DMS153 (cell line): ENCODE measurements around the gene TRANK1.
"Not testable (repeated sequence)": the region's sequence is repeated elsewhere in the genome, so short reads cannot be mapped to it uniquely, and the experiment has no call there.

Experiments used
- DNase-seq: peaks from one replicate; lab custom pipeline; 2025; lab: John Stamatoyannopoulos, UW

TRANK1 gene

GRCh38 chr3:36919439-36920160 is 25.3 kb downstream of the TRANK1 start:
- DNase-seq = no peak

DNA sequence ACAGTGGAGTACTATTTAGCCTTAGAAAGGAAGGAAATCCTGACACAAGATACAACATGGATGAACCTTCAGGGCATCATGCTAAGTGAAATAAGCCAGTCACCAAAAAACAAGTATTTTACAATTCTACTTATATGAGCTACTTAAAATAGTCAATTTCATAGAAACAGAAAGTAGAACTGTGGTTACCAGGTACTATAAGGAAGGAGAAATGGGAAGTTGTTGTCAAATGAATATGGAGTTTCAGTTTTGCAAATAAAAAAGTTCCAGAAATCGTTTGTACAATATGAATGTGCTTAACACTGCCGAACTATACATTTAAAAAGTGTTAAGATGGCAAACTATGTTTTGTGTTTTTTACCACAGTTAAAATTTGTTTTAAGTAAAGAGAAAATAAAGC is 26.8 kb downstream of the TRANK1 start:
- DNase-seq = no peak

DNA sequence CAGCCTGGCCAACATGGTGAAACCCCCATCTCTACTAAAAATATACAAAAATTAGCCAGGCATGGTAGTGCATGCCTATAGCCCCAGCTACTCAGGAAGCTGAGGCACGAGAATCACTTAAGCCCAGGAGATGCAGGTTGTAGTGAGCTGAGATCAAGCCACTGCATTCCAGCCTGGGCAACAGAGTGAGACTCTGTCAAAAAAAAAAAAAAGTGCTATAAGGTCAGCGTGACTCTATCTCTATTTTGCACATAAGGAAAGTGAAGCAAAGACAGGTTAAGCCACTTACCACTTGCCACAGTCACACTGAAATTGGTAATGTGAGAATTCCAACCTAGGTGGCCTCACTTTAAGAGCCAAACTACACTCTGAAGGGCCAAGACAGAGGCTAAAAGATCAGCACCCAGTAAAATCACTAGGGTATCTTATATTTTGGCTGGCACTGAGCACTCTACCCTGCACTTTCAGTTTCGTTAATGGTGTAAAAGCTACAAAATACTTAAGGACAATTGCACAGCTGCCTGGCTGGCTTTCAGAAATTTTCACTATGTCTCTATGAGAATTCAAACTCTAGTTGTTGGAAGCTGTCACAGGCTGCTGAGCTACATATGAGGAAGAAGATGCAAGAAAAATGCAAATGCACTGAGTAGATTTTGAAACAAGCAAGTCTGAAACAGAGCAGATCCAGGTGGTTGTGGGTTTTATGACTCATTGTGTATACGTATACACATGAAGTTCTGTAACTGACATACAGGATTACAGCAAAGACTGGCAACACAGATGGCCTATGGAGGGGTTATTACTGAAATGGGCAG is 32.7 kb downstream of the TRANK1 start:
- DNase-seq = no peak

GRCh38 chr3:36909666-36910065 is 35.2 kb downstream of the TRANK1 start:
- DNase-seq = no peak

DNA sequence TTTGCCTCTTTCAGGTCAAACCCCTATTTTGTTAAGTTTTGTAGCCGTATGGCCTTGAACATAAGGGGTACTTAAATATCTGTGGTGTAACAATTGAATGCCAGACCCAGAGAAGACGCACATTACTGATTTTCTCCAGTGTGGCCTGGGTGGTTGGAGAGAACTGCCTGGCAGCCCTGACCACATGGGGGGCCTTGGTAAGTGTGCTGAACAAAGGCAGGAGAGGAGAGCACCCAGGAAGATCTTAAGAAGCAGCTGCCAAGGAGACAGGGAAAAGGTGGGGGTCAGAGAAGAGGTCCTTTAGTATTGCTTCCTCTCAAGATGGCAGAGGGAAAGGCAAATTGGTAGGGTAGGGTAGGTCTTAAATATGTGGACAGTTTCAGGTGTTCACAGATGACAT is 35.7 kb downstream of the TRANK1 start:
- no peak for DNase-seq

GRCh38 chr3:36908647-36909180 is 36.1 kb downstream of the TRANK1 start:
- no peak for DNase-seq

- no peak for DNase-seq
These were observed 36.8 kb downstream of the TRANK1 start for GRCh38 chr3:36907911-36908646.

DNA sequence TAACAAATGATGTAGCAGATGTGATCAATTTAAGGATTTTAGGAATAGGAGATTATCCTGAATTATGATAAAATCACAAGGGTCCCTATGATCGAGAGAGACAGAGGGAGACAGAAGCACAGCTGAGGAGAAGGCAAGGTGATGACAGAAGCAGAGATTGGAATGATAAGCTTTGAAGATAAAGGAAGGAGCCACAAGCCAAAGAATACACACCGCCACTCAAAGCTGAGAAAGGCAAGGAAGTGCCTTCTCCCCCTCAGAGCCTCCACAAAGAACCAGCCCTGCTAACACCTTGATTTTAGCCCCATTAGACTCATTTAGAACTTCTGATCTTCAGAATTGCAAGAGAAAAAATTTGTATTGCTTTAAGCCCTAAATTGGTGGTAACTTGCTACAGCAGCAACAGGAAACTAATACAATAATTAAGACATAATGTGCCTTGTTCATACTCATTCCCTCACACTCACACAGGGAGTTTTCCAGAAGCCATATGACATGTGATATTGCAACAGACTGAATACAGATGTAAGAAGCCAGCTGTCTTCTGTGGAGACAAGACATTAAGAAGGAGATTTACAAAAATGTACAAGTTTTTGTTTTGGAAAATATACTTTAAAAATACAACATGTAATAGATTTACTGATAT is 38.2 kb downstream of the TRANK1 start:
- no peak for DNase-seq

GRCh38 chr3:36905545-36905944 is 39.3 kb downstream of the TRANK1 start:
- DNase-seq = no peak

DNA sequence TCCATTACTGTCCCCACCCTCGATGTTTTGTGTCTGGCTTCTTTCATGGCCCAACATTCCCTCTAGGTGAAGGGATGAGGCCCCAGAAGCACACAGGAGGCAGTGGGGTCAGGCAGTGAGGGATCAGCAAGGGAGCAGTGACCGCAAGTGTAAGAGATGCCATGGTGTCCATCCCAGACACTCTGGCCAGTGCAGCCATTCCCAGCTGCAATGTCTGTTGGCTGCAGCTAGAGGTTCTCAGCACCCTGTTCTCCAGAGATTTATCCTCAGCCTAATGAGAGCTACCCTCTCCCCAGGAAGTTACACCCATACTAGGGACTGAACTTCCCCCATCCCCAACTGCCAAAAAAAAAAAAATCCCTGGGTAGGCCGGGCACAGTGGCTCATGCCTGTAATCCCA is 40.2 kb downstream of the TRANK1 start:
- no peak for DNase-seq

- not testable (repeated sequence) for DNase-seq
These were observed 40.8 kb downstream of the TRANK1 start for GRCh38 chr3:36904065-36904464.

DNA sequence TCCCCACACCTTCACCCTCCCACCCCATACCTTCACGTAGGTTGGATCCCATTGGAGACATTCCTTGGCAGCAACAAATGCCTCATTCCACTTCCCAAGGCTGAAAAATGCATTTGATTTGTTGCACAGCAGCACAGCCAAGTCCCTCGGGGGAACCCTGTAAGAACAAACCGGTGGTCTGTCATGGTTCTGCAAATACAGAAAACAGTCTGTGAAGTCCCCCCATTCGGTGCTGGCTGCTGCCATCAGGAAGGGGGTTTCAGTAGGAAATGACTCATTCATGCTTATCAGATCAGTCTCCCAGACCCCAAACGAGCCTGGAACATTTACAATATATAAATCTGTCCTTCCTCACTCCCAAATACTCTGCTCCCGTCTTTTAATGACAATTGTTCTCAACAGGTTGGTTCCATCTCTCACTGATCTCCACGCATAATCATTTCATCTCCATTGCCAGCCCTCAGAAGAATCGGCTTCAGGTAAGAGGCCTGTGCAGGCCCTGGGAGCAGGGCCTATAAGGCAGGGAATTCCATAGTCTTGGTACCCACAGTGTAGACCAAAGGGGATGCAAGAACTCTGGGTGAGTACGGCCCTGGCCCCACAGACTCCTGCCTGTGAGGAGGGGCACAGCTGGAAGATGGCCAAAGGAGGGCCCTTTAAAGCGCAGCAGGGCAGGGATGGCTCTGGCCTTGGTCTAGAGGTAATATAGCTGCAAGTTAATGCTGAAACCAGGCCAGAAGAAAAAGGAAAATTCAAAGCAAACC is 41.6 kb downstream of the TRANK1 start:
- no peak for DNase-seq

- no peak for DNase-seq
These were observed 43.3 kb downstream of the TRANK1 start for GRCh38 chr3:36901588-36901987.

DNA sequence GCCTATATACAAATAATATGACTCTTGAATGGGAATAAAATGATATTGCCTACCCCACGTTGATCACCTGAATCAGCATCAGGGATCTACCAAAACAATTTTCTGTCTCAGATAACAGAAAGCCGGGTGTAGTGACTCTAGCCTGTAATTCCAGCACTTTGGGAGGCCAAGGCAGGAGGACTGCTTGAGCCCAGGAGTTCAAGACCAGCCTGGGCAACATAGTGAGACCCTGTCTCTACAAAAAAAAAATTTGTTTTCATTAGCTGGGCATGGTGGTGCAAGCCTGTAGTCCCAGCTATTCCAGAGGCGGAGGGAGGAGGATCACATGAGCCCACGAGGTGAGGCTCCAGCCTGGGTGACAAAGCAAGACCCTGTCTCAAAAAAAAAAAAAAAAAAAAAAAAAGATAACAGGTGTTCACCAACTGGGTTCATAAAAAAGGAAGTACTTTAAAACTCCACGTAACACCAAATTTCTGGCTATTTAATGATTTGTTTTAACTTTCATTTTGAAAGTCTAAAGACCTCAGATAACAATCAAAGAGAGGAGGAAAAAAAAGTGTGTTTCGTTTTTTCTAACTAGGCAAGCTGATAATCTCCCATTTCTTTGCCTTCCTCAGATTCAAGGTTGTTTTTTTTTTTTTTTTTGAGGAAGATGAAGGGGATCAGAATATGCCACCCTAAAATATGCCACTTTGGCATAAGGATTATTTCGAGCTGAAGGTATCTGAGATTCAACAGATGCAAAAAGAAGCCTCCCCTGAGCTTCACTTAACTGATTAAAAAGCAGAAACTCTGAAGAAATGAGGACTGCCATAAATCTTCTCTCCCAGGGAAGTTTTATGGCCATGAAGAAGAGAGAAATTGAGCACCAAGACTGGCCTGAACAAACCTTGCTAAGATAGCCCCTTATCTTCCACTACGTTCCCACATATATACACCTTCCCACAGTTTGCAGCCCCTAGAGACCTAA is 44.1 kb downstream of the TRANK1 start:
- no peak for DNase-seq

DNA sequence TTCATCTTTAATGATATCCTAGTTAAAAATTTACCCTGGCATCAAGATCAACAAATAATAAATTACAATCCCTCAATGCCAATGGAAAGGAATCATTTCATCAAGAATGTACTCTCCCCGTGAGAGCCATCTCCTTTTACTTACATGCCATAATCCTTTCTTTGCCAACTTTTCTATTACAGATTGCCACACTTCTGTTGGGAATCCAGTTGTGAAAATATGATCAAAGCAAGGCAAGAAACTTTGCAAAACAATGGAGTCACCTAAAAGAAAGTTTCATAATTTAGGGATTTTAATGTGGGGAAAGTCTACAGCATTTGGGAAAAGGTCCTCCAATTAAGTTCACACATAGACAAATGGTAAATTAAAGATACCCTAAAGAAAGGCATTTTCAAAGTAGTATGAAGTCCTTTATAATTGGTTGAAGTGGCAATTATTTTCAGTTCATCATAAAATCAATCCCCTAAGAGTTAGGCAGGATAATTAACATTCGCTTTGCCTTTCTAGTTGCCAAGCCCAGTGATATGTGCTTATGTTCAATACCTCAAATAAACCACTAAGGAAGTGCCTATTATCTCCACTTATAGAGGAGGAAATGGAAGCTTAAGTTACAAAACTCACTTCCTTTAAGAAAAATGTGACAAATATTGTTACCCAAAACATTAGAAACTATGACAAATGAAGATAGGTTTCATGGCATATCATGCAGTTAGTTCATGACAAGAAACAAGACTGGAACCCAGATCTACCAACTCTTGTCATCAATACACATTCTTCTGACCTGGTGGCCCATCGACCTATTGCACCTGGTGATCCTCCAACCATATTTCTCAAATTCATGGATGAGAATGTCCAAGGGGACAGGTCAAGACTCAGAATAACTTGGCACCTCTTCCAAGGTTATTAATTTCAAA is 49.1 kb downstream of the TRANK1 start:
- DNase-seq = no peak

DNA sequence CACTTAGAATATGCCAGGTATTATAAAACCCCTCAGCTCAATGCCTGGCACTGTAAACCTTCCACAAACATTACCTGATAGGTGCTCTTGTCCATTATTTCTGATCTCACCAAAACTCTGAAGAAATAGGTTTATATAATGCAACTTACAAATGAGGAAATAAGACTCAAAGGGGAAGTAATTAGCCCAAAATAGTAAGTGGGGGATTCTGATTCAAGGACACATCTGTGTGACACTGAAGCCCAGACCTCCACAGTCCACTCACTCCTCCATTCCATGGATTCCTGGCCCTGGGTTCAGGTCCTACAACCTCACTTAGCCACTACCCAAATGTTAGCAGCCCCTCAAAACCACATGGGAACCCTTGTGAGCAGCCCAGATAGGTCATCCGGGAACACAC is 49.9 kb downstream of the TRANK1 start:
- no peak for DNase-seq

GRCh38 chr3:36893826-36894225 is 51.0 kb downstream of the TRANK1 start:
- DNase-seq = no peak

DNA sequence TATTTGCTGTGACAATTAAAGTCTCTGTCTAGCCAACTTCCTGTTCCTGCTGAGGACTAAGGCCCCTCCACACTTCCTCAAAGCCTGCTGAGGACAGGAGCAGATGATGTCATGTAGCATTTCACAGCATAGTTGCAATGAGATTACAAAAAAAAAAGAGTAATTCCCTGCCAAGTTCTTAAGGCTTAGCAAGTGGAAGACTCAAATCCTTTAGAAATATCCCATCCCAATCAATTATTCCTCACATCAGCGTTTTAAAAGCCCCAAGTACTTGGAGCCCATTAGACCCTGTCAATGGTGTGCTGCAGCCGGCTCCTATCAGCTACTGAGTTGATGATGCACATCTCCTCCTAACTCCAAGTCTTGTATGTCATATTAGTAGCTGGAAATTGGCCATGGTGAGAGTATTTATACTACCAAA is 51.7 kb downstream of the TRANK1 start:
- DNase-seq = no peak
